AML-193 (cell line): ENCODE results near the gene RND2.

ENCODE experiments used
- DNase-seq, 2 experiments: peaks; one replicate each; lab custom pipeline; 2025; lab: John Stamatoyannopoulos, UW

RND2 gene

DNA sequence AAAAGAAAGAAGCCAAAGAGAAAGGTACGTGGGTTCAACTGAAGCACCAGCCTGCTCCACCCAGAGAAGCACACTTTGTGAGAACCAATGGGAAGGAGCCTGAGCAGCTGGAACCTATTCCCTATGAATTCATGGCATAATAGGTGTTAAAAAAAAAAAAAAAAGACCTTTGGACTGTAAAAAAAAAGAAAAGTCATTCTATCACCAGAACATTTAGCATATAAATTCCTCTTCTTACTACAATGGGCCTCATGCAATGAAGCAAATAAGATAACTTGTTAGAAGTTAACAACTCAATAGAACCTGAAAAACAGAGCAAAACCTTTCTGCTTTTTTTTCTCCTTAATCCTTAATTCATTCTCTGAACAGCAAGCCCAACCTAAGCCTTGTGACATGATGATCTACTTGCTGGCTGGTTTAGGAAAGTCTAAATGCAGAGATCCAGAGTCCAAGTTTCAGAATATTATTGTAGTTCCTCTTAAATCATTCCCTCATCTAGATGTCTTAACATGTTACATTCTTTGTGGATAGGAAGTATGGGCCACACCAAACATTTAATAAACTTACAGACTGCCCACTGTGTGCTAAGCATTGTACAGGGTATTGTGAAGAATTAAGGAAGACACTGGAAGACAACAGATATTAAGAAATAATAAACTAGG lies 54.7 kb downstream of the RND2 start:
- DNase-seq, result no peak
